ENCODE data around the gene P2RY2.
"Not testable (repeated sequence)": the region's sequence is repeated elsewhere in the genome, so short reads cannot be mapped to it uniquely, and the experiment has no call there.

The P2RY2 gene

DNA sequence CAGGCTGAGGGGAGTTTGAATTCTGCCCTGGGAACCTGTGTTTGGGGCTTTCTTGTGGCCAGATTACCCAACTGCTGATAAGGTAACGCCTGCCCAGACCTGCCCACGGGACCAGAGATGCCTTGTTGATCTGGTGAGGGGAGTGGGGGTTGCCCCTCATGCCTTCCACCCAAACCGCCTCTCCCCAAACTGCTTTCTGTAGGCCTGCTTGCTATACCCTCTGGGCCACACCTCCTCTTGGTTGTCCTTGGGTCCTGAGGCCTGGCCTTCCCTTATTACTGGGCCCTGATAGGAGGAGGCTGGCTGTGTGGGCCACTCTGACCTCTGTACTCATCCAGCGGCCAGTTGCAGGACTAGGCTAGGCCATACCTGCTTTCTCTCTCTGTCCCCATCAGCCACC, 3.4 kb downstream of the P2RY2 start:
- DNase-seq: no peak
- TF ChIP-seq GATA1 (IDR thresholded peaks at IDR 0.05; ENCODE audit: low read depth, low read length): no peak
- no peak for TF ChIP-seq POLR2A (IDR thresholded peaks at IDR 0.05; ENCODE audit: low read length)

DNA sequence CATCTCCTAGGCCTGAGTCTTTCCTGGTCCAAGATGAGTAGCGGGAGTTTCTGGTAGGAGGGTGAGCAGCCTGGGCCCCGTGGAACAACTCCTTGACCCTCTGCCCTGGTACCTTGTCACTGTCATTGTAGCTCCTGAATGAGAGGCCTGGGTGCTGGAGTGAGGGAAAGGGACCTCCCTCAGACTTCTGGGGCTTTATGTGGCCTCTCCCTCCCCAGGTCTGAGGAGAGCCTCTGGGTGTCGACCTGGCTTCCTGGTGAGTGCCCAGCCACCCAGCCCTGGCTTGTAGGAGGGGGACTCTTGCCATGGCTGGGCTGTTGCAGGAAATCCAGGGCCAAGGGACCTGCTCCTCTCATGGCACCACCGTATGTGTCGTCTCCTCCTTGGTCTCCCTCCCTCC, 3.9 kb downstream of the P2RY2 start:
- DNase-seq: no peak
- TF ChIP-seq POLR2A (IDR thresholded peaks at IDR 0.05; ENCODE audit: low read length) (no peak), GATA1 (IDR thresholded peaks at IDR 0.05; ENCODE audit: low read depth, low read length) (no peak)

DNA sequence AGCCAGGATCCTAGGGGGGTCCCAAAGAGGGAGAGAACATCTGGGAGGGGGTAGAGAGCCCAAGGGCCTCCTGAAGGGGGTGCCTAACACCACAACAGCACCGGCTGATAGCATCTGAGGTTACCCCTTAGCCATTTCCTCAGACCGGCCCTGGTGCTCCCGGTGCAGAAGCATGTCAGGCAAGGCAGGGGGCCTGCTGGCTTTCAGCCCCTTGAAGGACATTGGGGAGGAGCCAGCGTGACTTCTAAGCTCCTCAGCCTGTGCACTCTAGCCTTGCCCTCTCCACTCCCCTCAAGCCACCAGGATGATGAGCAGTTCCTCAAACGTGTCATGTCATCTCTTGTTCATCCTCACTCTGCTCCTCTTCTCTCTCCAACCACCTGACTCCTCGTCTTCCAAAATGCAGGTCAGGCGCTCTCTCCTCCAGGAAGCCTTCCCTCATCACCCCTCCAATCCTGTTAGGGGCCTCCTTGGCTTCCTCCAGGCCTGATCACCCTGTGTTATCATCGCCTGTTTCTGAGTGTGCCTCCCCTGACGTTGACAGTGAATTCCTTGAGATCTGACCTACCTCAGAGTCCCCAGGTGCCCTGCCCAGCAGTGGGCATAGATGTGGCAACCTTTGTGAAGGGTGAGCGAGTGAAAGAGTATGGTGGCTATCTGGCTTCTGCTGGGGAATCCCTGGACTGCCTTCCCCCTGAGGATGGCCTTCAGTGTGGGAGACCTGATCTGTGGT, 6.1 kb downstream of the P2RY2 start:
- TF ChIP-seq POLR2A (IDR thresholded peaks at IDR 0.05; ENCODE audit: low read length) (no peak), GATA1 (IDR thresholded peaks at IDR 0.05; ENCODE audit: low read depth, low read length) (no peak)
- DNase-seq: no peak

DNA sequence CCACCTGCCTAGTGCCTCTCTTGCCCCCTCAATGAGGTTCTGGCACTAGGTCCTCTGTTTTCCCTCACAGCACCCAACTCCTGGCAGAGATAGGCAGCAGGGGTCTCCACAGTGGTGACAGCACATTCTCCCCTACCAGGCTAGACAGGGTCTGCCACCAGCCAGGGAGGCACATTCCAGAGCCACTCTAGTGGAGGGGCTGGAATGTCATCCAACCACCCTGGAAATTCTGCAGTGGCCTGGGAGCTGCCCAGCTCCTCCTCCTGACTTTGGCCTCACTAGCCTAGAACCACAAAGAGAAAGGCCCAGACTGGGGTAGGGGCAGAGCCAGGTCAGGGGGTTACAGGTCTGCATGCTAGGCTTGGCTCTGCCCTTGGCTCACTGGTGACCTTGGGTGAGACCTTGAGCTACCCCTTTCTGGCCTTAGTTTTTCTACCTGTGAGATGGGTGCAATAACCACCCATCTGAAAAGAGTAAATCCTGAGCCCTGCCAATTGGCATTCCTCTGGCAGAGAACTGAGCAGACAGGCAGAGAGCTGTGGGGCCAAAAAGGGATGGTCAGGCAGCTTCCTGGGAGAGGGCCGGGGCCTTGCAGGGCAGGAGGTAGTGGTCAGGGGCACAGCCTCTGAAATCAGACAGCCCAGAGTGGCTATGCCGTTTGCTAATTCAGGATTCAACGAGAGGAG, 7.1 kb downstream of the P2RY2 start:
- no peak for TF ChIP-seq POLR2A (IDR thresholded peaks at IDR 0.05; ENCODE audit: low read length)
- TF ChIP-seq GATA1 (IDR thresholded peaks at IDR 0.05; ENCODE audit: low read depth, low read length): no peak

DNA sequence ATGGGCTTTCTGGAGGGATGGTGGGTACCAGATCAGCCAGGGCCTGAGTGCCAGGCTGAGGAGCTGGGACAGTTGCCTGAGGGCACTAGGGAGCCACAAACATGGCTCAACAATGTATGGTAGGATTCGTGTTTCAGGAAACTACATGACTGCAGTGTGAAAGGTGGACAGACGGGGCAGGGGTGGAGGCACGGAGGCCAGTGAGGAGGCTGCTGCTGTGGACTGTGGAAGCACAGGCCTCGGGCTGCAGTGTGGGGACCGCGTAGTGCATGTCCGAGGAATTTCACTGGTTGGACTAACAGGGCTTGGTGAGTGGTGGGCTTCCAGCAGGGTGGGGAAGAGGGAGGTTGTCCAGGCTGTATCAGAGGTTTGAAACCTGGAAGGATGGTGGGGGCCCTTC, 7.8 kb downstream of the P2RY2 start:
- TF ChIP-seq POLR2A (IDR thresholded peaks at IDR 0.05; ENCODE audit: low read length) (no peak), GATA1 (IDR thresholded peaks at IDR 0.05; ENCODE audit: low read depth, low read length) (no peak)
- no peak for DNase-seq

More for the DNA sequence above, 7.1 kb downstream of the P2RY2 start:
- no peak for DNase-seq

DNA sequence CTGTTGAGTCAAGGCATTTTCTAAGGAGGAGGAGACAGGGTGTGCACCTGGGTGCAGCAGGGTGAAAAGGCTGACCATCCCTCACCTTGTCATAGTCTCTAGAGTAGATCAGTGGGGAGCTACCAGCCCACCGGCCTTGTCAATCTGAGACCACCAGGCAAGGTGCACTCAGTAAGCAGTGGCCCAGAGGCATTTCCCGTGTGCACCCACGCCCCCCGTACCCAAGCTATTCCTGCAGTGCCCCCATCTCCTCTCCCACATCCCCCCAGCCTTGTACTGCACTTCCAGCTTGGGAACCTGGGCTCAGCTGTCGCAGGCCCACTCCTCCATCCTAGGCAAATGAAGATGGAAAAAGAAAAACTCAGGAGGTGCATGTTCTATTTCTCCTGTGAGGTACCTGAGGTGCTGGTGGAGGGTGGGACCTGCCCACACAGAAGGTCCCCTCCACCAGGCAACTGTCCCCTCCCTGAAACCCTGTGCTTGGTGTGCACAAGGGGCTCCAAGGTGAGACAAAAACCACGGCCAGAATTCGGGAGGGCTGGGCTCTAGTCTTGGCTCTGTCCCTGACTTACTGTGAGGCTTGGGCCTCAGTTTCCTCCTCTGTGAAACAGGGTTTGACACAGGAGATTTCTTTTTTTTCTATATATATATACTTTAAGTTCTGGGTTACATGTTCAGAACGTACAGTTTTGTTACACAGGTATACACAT, 8.4 kb downstream of the P2RY2 start:
- TF ChIP-seq GATA1 (IDR thresholded peaks at IDR 0.05; ENCODE audit: low read depth, low read length): no peak
- TF ChIP-seq POLR2A (IDR thresholded peaks at IDR 0.05; ENCODE audit: low read length): no peak
- DNase-seq: no peak

DNA sequence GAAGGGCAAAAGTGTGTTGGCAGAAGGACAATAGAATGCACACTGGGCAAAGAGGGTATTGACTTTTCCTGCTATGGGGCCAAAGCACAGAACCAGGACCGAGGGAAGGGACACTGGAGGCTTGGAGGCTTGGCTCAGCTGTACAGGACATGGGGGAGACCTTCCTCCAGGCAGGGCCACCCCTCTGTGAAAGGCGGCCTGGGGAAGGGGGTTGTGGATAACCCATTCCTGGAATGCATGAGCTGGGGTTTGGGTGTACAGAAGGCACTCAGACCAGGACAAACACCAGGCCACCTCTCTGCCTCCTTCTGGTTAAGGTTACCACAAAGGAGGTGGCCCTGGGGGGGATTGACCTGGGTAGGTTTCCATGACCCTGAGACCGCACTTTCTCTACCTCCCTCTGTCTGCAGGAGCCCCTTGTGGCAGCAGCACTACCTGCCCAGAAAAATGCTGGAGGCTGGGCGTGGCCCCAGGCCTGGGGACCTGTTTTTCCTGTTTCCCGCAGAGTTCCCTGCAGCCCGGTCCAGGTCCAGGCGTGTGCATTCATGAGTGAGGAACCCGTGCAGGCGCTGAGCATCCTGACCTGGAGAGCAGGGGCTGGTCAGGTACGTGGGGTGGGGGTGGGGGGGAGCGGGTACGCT, 9.6 kb downstream of the P2RY2 start:
- DNase-seq: no peak
- TF ChIP-seq POLR2A (IDR thresholded peaks at IDR 0.05; ENCODE audit: low read length): no peak
- TF ChIP-seq GATA1 (IDR thresholded peaks at IDR 0.05; ENCODE audit: low read depth, low read length): no peak

DNA sequence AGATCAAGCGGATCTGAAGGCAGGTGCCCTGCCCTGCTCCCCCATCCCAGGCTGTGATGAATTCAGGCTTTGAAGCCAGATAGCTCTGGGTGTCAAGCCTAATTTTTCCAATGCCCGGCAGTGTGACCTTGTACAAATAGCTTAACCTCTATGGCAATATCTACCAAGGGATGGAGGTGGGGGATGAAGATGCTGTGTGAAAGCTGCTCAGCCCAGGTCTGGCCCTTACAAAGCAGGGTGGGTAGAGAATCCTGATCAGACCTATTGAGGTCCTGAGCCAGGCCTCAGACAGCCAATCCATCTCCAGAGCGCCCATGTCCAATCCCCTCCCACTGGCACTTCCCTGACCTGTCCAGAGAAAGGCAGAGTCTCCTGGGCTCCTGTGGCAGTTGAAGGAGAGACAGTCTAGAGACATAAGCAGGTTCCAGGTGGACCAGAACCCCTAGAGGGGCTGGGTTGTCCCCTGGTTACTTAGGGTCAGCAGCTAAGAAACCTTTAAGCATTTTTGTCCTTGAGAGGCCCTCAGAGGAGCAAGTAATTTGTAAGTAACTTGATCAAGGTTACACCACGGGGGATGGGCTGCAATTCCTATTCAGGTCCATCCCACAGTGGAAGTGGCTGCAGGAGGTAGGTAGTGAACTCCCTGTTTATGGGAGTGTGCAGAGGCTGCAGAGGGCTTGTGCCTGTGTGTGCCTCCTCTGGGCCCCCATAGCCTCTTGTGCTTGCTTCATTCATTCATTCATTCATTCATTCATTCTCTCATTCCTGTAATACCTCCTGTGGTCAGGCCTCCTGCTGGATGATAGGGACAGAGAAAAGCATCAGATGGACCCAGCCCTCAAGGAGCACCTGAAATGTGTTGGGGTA, 10.4 kb downstream of the P2RY2 start:
- TF ChIP-seq POLR2A (IDR thresholded peaks at IDR 0.05; ENCODE audit: low read length) (no peak), GATA1 (IDR thresholded peaks at IDR 0.05; ENCODE audit: low read depth, low read length) (no peak)
- DNase-seq: no peak

DNA sequence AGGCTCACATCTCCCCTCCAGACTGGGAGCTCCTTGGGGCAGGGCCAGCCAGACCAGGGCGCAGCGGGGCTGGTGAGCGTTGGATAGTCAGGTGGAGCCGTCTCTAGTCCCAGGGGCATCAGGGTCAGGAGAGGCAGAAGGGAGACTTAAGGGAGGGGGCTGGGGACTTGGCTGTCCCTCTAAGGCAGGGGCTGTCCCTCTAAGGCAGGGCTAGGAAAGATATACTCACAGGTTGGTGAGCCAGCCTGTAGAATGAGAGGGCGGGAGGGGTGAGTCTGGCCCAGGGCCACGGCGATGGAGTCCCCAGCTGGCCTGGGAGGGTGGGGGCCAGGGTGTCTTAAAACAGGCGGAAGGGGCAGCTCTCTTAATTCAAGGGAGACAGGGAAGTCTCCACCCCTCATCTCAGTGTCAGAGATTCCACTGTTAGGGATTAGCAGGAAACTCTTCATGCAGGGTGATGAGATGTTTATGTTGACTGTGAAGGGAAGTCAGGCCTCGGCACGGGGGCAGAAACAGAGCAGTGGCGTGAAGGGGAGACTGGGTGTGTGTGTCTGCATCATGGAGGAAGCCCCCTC, 11.3 kb downstream of the P2RY2 start:
- DNase-seq: no peak
- TF ChIP-seq POLR2A (IDR thresholded peaks at IDR 0.05; ENCODE audit: low read length) (no peak), GATA1 (IDR thresholded peaks at IDR 0.05; ENCODE audit: low read depth, low read length) (no peak)

DNA sequence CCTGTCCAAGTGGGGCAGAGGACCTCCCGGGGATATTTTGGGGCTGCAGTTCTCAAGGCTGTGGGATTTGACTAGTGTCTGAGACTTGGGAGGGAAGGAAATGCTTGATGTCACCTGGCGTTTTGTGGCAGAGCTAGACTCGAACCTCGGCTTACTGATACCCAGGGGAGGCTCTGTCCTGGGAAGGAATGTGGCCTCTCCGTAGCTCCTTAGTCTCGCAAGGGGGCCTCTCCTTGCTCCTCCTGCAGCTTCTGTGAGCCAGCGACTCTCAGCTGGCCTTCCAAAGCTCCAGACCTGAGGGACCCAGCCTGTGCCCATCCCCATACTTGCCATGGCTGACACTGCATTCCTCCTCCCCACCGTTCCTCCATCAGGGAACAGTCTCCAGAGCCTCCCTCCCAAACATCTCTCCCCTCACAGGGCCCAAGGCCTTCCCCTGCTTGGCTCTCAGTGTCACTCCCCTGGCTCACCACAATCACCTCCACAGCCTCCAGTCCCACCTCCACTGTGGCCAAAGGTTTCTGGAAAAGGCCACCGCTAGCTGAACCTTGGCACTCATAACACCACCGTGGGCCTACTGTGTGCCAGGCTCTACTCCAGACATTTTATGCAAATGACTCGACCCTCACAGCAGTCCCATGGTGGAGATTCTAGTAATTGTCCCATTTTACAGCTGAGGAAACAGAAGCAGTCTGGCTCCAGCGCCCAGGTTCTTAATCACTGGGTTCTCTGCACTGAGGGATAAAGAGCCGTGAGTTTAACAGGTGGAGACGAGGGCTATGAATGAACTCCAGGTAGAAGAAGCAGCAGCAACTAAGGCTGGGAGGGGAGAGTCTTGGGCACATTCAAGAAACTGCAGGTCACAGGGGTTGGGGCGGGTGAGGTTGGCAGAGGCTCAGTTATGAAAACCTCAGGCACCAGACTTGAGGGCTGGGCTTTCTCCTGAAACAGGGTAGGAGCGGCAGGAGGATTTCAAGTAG, 12.1 kb downstream of the P2RY2 start:
- DNase-seq: no peak
- TF ChIP-seq GATA1 (IDR thresholded peaks at IDR 0.05; ENCODE audit: low read depth, low read length) (no peak), POLR2A (IDR thresholded peaks at IDR 0.05; ENCODE audit: low read length) (no peak)

DNA sequence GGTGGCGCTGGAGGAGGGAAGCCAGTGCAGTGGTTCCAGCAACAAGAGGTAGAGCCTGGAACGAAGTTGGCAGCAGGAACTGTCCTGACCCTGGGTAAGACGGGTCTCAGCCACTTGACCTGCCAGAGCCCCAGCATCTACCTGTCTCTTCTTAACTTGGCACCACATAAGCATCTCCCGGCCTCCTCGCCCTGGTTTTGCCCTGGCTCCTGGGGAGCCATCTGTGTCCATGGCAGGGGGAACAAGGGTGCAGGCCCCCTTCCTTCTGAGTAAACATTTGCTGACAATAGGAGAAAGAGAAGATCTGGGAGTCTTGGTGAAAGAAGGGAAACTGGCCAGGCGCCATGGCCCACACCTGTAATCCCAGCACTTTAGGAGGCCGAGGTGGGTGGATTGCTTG, 12.8 kb downstream of the P2RY2 start:
- DNase-seq: no peak
- TF ChIP-seq GATA1 (IDR thresholded peaks at IDR 0.05; ENCODE audit: low read depth, low read length) (no peak), POLR2A (IDR thresholded peaks at IDR 0.05; ENCODE audit: low read length) (no peak)

DNA sequence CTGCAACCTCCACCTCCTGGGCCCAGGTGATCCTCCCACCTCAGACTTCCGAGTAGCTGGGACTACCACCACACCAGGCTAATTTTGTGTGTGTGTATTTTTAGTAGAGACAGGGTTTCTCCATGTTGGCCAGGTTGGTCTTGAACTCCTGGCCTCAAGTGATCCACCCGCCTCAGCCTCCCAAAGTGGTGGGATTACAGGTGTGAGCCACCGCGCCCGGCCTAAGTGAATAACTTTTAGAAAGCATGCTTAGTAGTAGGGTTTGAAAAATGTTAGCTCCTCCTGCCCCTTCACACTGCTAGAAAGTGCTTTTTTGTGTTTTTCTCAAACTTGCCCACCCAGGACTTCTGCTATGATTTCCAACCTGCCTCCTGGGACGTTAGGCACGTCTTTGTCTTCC, 14.4 kb downstream of the P2RY2 start:
- DNase-seq: not testable (repeated sequence)

Measured in erythroblast (primary cell).